Measurements from ENCODE around the gene HAGH.
"Not testable (repeated sequence)": the region's sequence is repeated elsewhere in the genome, so short reads cannot be mapped to it uniquely, and the experiment has no call there.

HAGH gene

DNA sequence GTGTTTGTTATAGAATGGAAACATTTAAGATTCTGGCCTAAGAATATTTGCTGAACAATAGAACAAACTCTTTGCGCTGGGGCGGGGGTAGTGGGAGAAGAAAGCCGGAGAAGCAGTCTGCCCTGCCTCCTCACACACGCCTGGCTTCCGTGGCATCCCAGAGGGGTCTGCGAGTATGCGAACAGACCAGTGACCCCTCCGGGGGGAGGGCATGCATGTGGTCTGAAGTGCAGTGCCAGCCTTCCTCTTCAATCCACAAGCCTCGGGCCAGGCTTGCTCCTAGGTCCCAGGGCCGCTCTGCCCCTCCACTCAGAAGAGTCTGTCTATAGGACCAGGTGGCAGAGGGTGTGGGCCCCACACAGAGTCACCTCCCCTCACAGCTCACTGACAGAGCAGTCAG is 19.0 kb downstream of the HAGH start:
- no peak for DNase-seq (ENCODE audit: extremely low spot score)
- TF ChIP-seq, protein P1, sequence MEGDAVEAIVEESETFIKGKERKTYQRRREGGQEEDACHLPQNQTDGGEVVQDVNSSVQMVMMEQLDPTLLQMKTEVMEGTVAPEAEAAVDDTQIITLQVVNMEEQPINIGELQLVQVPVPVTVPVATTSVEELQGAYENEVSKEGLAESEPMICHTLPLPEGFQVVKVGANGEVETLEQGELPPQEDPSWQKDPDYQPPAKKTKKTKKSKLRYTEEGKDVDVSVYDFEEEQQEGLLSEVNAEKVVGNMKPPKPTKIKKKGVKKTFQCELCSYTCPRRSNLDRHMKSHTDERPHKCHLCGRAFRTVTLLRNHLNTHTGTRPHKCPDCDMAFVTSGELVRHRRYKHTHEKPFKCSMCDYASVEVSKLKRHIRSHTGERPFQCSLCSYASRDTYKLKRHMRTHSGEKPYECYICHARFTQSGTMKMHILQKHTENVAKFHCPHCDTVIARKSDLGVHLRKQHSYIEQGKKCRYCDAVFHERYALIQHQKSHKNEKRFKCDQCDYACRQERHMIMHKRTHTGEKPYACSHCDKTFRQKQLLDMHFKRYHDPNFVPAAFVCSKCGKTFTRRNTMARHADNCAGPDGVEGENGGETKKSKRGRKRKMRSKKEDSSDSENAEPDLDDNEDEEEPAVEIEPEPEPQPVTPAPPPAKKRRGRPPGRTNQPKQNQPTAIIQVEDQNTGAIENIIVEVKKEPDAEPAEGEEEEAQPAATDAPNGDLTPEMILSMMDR (IDR thresholded peaks at IDR 0.05; ENCODE audit: control extremely low read depth, extremely low read depth, low read depth, missing control alignments), result no peak
- POLR2A ChIA-PET, result no interaction called here
- CTCF ChIA-PET, result interaction anchor here (1.4 kb wide), 1 partner anchor 16 kb away, joined by 3 read pairs; no protein-coding TSS in a partner anchor

DNA sequence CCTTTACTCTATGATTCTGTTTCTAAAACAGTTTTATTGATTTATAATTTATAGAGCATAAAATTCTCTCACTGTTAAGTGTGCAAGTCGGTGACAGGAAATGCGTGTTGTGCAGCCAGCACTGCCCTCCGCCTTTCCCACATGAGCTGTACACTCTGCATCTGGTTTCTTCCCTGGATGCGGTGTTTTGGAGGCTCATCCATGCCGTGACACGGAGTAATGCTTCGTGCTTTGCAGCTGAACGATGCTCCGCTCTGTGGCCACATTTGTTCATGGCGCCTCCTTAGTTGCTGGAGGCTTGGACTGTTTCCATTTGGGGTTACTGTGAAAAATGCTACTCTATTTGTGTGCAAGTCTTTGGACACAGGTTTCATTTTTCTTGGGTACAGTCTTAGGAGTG is 25.9 kb downstream of the HAGH start:
- TF ChIP-seq, protein P1 (IDR thresholded peaks at IDR 0.05; ENCODE audit: control extremely low read depth, extremely low read depth, low read depth, missing control alignments), result no peak
- no peak for DNase-seq (ENCODE audit: extremely low spot score)
- POLR2A ChIA-PET, result no interaction called here
- CTCF ChIA-PET, result no interaction called here

DNA sequence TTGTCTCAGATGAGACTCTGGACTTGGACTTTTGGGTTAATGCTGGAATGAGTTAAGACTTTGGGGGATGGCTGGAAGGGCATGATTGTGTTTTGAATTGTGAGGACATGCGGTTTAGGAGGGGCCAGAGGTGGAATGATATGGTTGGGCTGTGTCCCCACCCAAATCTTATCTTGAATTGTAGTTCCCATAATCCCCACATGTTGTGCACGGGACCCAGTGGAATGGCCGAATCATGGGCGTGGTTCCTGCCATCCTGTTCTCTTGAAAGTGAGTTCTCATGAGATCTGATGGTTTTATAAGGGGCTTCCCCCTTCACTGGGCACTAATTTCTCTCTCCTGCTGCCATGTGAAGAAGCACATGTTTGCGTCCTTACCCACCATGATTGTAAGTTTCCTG is 27.4 kb downstream of the HAGH start:
- CTCF ChIA-PET; POLR2A ChIA-PET; DNase-seq (ENCODE audit: extremely low spot score): not testable (repeated sequence)

DNA sequence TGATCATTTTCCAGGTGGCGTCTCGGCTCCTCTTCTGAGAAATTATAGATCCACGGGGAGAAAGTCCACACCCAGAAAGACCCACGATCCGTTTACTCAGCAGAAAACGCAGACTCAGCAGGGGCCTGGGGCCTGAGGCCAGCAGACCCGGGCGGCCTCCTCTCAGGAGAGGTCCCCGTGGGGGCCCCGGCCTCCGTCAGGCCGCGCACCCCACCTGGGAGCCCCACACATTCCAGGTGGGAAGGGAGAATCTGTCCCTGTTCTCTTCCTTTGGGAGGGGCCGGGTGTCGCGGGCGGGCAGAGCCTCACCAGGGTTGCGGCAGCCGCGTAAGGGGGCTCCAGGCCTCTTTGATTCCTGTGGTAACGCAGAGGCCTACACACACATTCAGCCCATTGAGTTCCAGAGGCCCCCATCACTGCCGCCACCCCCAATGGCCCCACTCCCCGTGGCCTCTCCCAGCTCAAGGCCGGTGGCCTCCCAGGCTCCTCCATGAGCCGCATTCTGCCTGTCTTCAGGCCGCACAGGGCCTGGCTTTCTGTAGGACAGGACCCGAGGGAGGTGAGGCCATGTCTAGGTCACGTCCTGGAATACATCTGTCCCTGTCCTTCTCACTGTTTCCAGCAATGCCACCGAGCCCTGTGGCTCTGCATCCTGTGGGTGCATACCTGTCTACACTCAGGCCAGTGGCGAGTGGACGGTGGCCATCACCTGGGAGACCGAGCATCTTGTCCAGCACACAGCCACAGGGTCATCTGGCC is 31.5 kb downstream of the HAGH start:
- DNase-seq (ENCODE audit: extremely low spot score), result no peak
- ChIA-PET POLR2A (no interaction called here), CTCF (no interaction called here)
- TF ChIP-seq, protein P1 (IDR thresholded peaks at IDR 0.05; ENCODE audit: control extremely low read depth, extremely low read depth, low read depth, missing control alignments), result no peak

DNA sequence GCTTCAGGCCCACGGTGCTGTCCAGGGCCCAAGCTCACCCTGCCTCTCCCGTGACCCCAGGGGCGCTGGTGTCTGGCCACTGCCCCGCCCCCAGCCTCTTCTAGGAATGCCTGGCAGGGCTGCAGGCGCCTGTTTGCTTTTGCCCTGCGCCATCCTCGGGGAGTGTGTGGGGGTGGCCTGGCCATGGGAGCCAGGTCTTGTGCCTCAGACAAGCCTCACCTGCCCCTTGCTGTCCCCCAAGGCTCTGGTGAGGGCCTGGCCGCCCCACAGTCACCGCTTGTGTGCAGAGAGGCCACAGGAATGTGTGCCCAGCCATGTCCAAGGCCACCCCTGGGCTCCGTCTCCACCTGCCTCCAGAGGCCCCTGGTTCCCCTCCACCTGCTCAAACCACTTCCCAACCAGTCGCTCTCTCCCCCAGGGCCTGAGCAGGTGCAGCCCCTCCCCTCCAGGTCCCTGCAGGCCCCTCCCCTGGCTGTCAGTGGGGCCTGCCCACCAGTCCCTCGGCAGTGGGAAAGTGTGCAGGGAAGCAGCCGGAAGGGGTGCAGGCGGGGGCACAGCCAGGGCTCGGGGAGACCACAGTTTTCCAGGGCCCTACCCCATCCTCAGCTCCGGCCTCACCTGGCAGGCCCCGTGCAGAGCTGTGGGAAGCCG is 32.3 kb downstream of the HAGH start:
- ChIA-PET POLR2A (no interaction called here), CTCF (no interaction called here)
- no peak for DNase-seq (ENCODE audit: extremely low spot score)
- TF ChIP-seq, protein P1 (IDR thresholded peaks at IDR 0.05; ENCODE audit: control extremely low read depth, extremely low read depth, low read depth, missing control alignments), result no peak

DNA sequence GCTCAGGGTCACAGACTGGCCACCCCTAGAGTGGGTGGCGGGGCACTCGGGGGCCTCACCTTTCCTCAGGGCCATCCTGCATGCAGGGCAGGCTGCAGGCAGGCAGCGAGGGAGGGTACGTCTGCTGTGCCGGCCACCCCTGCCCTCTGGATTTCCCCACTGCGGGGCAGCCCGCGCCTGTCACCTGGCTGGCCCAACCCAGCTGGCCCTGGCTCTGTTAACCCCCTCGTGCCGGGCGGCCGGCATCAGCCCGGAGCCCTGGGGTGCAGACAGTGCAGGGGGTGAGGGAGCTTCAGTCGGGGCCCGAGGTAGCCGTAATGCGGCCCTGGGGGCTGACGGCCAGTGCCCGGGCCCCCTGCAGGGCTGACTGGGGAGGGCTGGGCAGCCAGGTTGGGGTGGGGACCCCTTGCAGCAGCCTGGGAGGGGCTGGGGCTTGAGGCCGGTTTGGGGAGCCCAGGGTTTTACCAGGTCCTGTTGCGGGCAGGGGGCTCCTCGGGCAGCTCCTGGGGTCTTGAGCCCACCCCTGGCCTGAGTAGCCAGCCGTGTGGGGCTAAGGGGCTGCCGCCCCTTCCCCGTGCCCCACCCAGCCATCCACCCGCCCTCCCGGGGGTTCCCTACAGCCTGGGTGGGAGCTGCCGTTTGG is 32.9 kb downstream of the HAGH start, which contains the start of gene IGFALS:
Gene IGFALS, minus strand, starts transcription at position 128 of the 643 bp plus-strand sequence. Its CDS starts 53 bp downstream, at position 75.
- ChIA-PET POLR2A (no interaction called here), CTCF (interaction anchor here (1.4 kb wide), 1 partner anchor 12 kb away, joined by 5 read pairs; the partner anchor contains the start of genes NUBP2 and SPSB3)
- TF ChIP-seq, protein P1 (IDR thresholded peaks at IDR 0.05; ENCODE audit: control extremely low read depth, extremely low read depth, low read depth, missing control alignments), result no peak
- DNase-seq (ENCODE audit: extremely low spot score), result no peak
